OCI-LY1 (cell line): ENCODE measurements around the gene SLC5A3.

Experiments used
- H2AFZ ChIP-seq: fragments of 200-600 bp; sonication (generic), shearing (Covaris generic); 2 replicates; pipeline ENCODE4 v1.6.0; 2014; ENCODE audit warnings: antibody characterized with exemption, mild to moderate bottlenecking, low read length
- H3F3A ChIP-seq: fragments of 200-600 bp; sonication (generic), shearing (Covaris generic); 2 replicates; pipeline ENCODE4 v1.6.0; 2014; ENCODE audit warnings: mild to moderate bottlenecking, antibody characterized with exemption, low read length, moderate library complexity; ENCODE audit not compliant: insufficient read depth
- H3K27ac ChIP-seq: fragments of 200-600 bp; sonication (generic); 2 replicates; pipeline ENCODE4 v1.5.1; 2014; ENCODE audit warnings: low read length, mixed run types, mild to moderate bottlenecking, low read depth; ENCODE audit not compliant: poor library complexity, severe bottlenecking
- H3K27me3 ChIP-seq: fragments of 200-600 bp; sonication (generic); 2 replicates; pipeline ENCODE4 v1.6.0; 2014; ENCODE audit warnings: antibody characterized with exemption, mild to moderate bottlenecking, low read length, moderate library complexity; ENCODE audit not compliant: insufficient read depth
- H3K36me3 ChIP-seq: fragments of 200-600 bp; sonication (generic); 2 replicates; pipeline ENCODE4 v1.6.1; 2014; ENCODE audit warnings: mild to moderate bottlenecking, antibody characterized with exemption, low read length, moderate library complexity, mixed read lengths; ENCODE audit not compliant: insufficient read depth
- H3K4me1 ChIP-seq: fragments of 200-600 bp; sonication (generic); 2 replicates; pipeline ENCODE4 v1.5.1; 2014; ENCODE audit warnings: mild to moderate bottlenecking, low read length, moderate library complexity; ENCODE audit not compliant: insufficient read depth, severe bottlenecking
- H3K4me2 ChIP-seq: fragments of 200-600 bp; sonication (generic), shearing (Covaris generic); 2 replicates; pipeline ENCODE4 v1.6.1; 2014; ENCODE audit warnings: low read length
- H3K4me3 ChIP-seq: fragments of 200-600 bp; sonication (generic); 2 replicates; pipeline ENCODE4 v1.5.1; 2014; ENCODE audit warnings: low read length, low read depth, mild to moderate bottlenecking, mixed read lengths; ENCODE audit not compliant: poor library complexity, severe bottlenecking
- H3K79me2 ChIP-seq: fragments of 200-600 bp; shearing (Covaris generic); 2 replicates; pipeline ENCODE4 v1.6.1; 2016; ENCODE audit warnings: mixed run types, low read length, mixed read lengths; ENCODE audit not compliant: insufficient read depth
- H3K9ac ChIP-seq: fragments of 200-600 bp; sonication (generic), shearing (Covaris generic); 2 replicates; pipeline ENCODE4 v1.6.1; 2014; ENCODE audit warnings: mild to moderate bottlenecking, low read length, mixed read lengths
- H3K9me2 ChIP-seq: fragments of 200-600 bp; sonication (generic), shearing (Covaris generic); 2 replicates; pipeline ENCODE4 v1.6.1; 2014; ENCODE audit warnings: low read depth, mild to moderate bottlenecking, low read length, mixed read lengths
- H3K9me3 ChIP-seq: fragments of 200-600 bp; shearing (Covaris generic); 2 replicates; pipeline ENCODE4 v1.6.1; 2014; ENCODE audit warnings: low read length, mixed read lengths
- H4K20me1 ChIP-seq: fragments of 200-600 bp; sonication (generic), shearing (Covaris generic); 2 replicates; pipeline ENCODE4 v1.6.0; 2016; ENCODE audit warnings: mild to moderate bottlenecking, low read length; ENCODE audit not compliant: insufficient read depth
- EZH2 ChIP-seq: fragments of 200-600 bp; sonication (generic), shearing (Covaris generic); IDR thresholded peaks from 2 replicates; pipeline ENCODE4 v1.8.0; 2017; ENCODE audit warnings: borderline replicate concordance, mixed run types, mild to moderate bottlenecking, antibody characterized with exemption, low read length, moderate library complexity, mixed read lengths
- TF ChIP-seq, protein P1 (sequence below): fragments of 200-600 bp; sonication (generic), shearing (Covaris generic); IDR thresholded peaks from 2 replicates; pipeline ENCODE4 v1.5.1; 2017; ENCODE audit warnings: mild to moderate bottlenecking, antibody characterized with exemption, low read length, moderate library complexity, mixed read lengths

The SLC5A3 gene

GRCh38 chr21:34122047-34122446 is 48.7 kb downstream of the SLC5A3 start:
- Histone ChIP-seq H3K27me3 (no peaks in the 10 kb centered on the region), H3F3A (no peaks in the 10 kb centered on the region), H3K36me3 (peaks cover 46% of the 10 kb centered on the region), H3K27ac (no peak overlapping the region), H3K9me3 (no peaks in the 10 kb centered on the region), H3K4me2 (no peak overlapping the region), H3K79me2 (peaks cover 43% of the 10 kb centered on the region), H3K4me1 (peaks cover 25% of the 10 kb centered on the region), H2AFZ (no peak overlapping the region), H4K20me1 (no peaks in the 10 kb centered on the region), H3K4me3 (no peak overlapping the region), H3K9me2 (no peaks in the 10 kb centered on the region), H3K9ac (no peak overlapping the region)
- no peak for TF ChIP-seq EZH2
- TF ChIP-seq, protein P1, sequence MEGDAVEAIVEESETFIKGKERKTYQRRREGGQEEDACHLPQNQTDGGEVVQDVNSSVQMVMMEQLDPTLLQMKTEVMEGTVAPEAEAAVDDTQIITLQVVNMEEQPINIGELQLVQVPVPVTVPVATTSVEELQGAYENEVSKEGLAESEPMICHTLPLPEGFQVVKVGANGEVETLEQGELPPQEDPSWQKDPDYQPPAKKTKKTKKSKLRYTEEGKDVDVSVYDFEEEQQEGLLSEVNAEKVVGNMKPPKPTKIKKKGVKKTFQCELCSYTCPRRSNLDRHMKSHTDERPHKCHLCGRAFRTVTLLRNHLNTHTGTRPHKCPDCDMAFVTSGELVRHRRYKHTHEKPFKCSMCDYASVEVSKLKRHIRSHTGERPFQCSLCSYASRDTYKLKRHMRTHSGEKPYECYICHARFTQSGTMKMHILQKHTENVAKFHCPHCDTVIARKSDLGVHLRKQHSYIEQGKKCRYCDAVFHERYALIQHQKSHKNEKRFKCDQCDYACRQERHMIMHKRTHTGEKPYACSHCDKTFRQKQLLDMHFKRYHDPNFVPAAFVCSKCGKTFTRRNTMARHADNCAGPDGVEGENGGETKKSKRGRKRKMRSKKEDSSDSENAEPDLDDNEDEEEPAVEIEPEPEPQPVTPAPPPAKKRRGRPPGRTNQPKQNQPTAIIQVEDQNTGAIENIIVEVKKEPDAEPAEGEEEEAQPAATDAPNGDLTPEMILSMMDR = no peak
